WTC11 (cell line): ENCODE data around the gene RASGRP2. TPM values are rescaled to one million over a fixed set of nuclear protein-coding genes. Genes with fewer than 3 reads are reported as not detected.

ENCODE experiments used
- ATAC-seq: fragments of 200-7000 bp; cut with Tn5 transposase; 2 replicates; pipeline ENCODE4 v1.10.0; 2021; ENCODE audit warnings: mild to moderate bottlenecking, moderate library complexity
- CTCF ChIA-PET: fragments of 300-600 bp; sonication (Branson Sonifier 250); formaldehyde crosslinking; loops from one replicate; lab custom pipeline; 2021; ENCODE audit warnings: antibody characterized with exemption; lab: Charles Lee
- POLR2A ChIA-PET: fragments of 350-600 bp; sonication (Branson Sonifier 250); formaldehyde crosslinking; loops from one replicate; lab custom pipeline; 2021; ENCODE audit warnings: antibody characterized with exemption; lab: Charles Lee
- DNase-seq: peaks from one replicate; pipeline ENCODE4 v3.0.0; 2021; ENCODE audit warnings: low spot score
- H3K27ac Mint-ChIP-seq: 2 replicates; pipeline ENCODE4 v1.8.0; 2021; ENCODE audit warnings: mixed read lengths
- H3K27me3 Mint-ChIP-seq: 2 replicates; pipeline ENCODE4 v1.8.0; 2021; ENCODE audit warnings: low read depth, mild to moderate bottlenecking, moderate library complexity, mixed read lengths
- H3K36me3 Mint-ChIP-seq: 2 replicates; pipeline ENCODE4 v1.8.0; 2021; ENCODE audit warnings: mixed read lengths
- H3K4me1 Mint-ChIP-seq: 2 replicates; pipeline ENCODE4 v1.8.0; 2022; ENCODE audit warnings: mixed read lengths
- H3K4me3 Mint-ChIP-seq: 2 replicates; pipeline ENCODE4 v1.8.0; 2021; ENCODE audit warnings: mild to moderate bottlenecking, moderate library complexity, mixed read lengths
- H3K9me3 Mint-ChIP-seq: 2 replicates; pipeline ENCODE4 v1.8.0; 2021; ENCODE audit warnings: mixed read lengths
- AR ChIP-seq: fragments of 250-450 bp; sonication (Bioruptor Pico); IDR thresholded peaks from 2 replicates; pipeline ENCODE4 v1.9.0; 2021; ENCODE audit warnings: mild to moderate bottlenecking
- ARID4B ChIP-seq: sonication (generic); formaldehyde crosslinking; IDR thresholded peaks from 2 replicates; pipeline ENCODE4 v1.8.0; 2023; ENCODE audit warnings: missing genetic modification reagents, mild to moderate bottlenecking, borderline replicate concordance
- E2F1 ChIP-seq: sonication (generic); formaldehyde crosslinking; IDR thresholded peaks from 2 replicates; pipeline ENCODE4 v1.8.0; 2022; ENCODE audit warnings: mild to moderate bottlenecking, missing genetic modification reagents
- GABPB1 ChIP-seq: sonication (generic); formaldehyde crosslinking; IDR thresholded peaks from 2 replicates; pipeline ENCODE4 v1.8.1; 2023; ENCODE audit warnings: mild to moderate bottlenecking, missing genetic modification reagents
- NFYB ChIP-seq: sonication (generic); formaldehyde crosslinking; conservative IDR thresholded peaks from 2 replicates; pipeline ENCODE4 v1.8.0; 2022; ENCODE audit warnings: low read depth, missing genetic modification reagents
- NR3C1 ChIP-seq: sonication (generic); formaldehyde crosslinking; conservative IDR thresholded peaks from 2 replicates; pipeline ENCODE4 v1.8.1; 2023; ENCODE audit warnings: low read depth, mild to moderate bottlenecking, missing genetic modification reagents
- PREB ChIP-seq: sonication (generic); formaldehyde crosslinking; IDR thresholded peaks from 2 replicates; pipeline ENCODE4 v1.8.1; 2022; ENCODE audit warnings: mild to moderate bottlenecking, missing genetic modification reagents, moderate library complexity, borderline replicate concordance
- TCF7 ChIP-seq: sonication (generic); formaldehyde crosslinking; IDR thresholded peaks from 2 replicates; pipeline ENCODE4 v1.8.0; 2022; ENCODE audit warnings: mild to moderate bottlenecking, low read depth, missing genetic modification reagents, moderate library complexity
- USF2 ChIP-seq: sonication (generic); formaldehyde crosslinking; IDR thresholded peaks from 2 replicates; pipeline ENCODE4 v1.8.1; 2023; ENCODE audit warnings: mild to moderate bottlenecking, missing genetic modification reagents, moderate library complexity
- ZBTB43 ChIP-seq: sonication (generic); formaldehyde crosslinking; IDR thresholded peaks from 2 replicates; pipeline ENCODE4 v1.8.1; 2023; ENCODE audit warnings: mild to moderate bottlenecking, missing genetic modification reagents
- ZNF281 ChIP-seq: sonication (generic); formaldehyde crosslinking; IDR thresholded peaks from 2 replicates; pipeline ENCODE4 v1.8.0; 2023; ENCODE audit warnings: mild to moderate bottlenecking, missing genetic modification reagents
- total RNA-seq: library from RNA; stranded (reverse); gene quantifications from 3 replicates; pipeline ENCODE4 v1.2.3, GENCODE V29; 2021

The RASGRP2 gene
- total RNA-seq, 1 experiment from 2014 or later: 31.9 TPM

- ChIA-PET POLR2A (interaction anchor here (0.7 kb wide), 1 partner anchor 12 kb away, joined by 4 read pairs; no protein-coding TSS in a partner anchor), CTCF (interaction anchor here (0.6 to 1.4 kb wide), 3 partner anchors 12 to 23 kb away, joined by 3 read pairs; partner anchors contain the start of genes RASGRP2 and SF1)
- peaks cover 57% of the 10 kb centered on the region for H3K4me1 Mint-ChIP-seq
- DNase-seq (no peak), ATAC-seq (no peak)
- H3K9me3 Mint-ChIP-seq: no peaks in the 10 kb centered on the region
- no peaks in the 10 kb centered on the region for H3K27me3 Mint-ChIP-seq
- H3K4me3 Mint-ChIP-seq: no peak overlapping the region
- H3K27ac Mint-ChIP-seq: peak overlapping the region; percentile 49; the same call in 1 of the 2 replicates
- H3K36me3 Mint-ChIP-seq: peaks cover 70% of the 10 kb centered on the region
- TF ChIP-seq GABPB1 (CRISPR knock-in tag) (no peak), NFYB (CRISPR knock-in tag) (no peak), USF2 (CRISPR knock-in tag) (no peak), PREB (CRISPR knock-in tag) (no peak)
- TF ChIP-seq, all 79 proteins: peak for 0
These were observed 22.9 kb upstream of the RASGRP2 start for GRCh38 chr11:64766881-64767280.

- no peak overlapping the region for H3K4me3 Mint-ChIP-seq
- H3K36me3 Mint-ChIP-seq: peaks cover 62% of the 10 kb centered on the region
- peak overlapping the region; percentile 79 for H3K27ac Mint-ChIP-seq
- POLR2A ChIA-PET: interaction anchor here (0.7 kb wide), 1 partner anchor 13 kb away, joined by 4 read pairs; no protein-coding TSS in a partner anchor
- no peaks in the 10 kb centered on the region for H3K9me3 Mint-ChIP-seq
- ATAC-seq (no peak), DNase-seq (no peak)
- no peak for TF ChIP-seq GABPB1 (CRISPR knock-in tag)
- no peak for TF ChIP-seq USF2 (CRISPR knock-in tag)
- TF ChIP-seq E2F1 (CRISPR knock-in tag): no peak
- no peak for TF ChIP-seq TCF7 (CRISPR knock-in tag)
- no peak for TF ChIP-seq AR (CRISPR knock-in tag)
- TF ChIP-seq ZNF281 (CRISPR knock-in tag): no peak
- no peak for TF ChIP-seq ZBTB43 (CRISPR knock-in tag)
- no peak for TF ChIP-seq ARID4B (CRISPR knock-in tag)
- no peak for TF ChIP-seq NR3C1 (CRISPR knock-in tag)
- H3K27me3 Mint-ChIP-seq: no peaks in the 10 kb centered on the region
- H3K4me1 Mint-ChIP-seq: peaks cover 66% of the 10 kb centered on the region
- CTCF ChIA-PET: interaction anchor here (1.1 to 1.4 kb wide), 2 partner anchors 13 to 22 kb away, joined by 3 read pairs; partner anchors contain the start of genes RASGRP2 and SF1
These were observed 22.1 kb upstream of the RASGRP2 start for GRCh38 chr11:64765851-64766665.
